ENCODE measurements around the gene ENTPD3. TPM values are rescaled to one million over a fixed set of nuclear protein-coding genes. Genes with fewer than 3 reads are reported as not detected.

Gene ENTPD3
- total RNA-seq, 1 donor from 2014 or later = 0.29 TPM

DNA sequence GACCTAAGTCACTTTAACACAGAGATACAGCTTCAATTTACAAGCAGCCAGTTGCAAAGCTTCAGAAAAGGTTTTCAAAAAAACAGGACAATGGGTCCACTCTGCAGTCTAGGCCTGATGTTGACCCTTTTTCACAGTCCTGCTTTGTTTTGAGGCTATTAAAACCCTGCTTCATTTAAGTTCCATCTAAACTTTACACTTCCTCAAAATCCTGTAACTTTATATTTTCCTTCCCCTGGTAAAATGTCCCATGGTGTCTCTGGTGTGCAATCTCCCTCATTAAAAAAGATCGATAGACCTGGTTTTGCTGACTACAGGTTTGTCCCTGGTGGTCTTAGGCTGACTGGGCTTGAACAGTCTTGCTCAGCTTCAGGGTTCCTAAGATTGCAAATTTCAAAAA is 65.1 kb downstream of the ENTPD3 start:
- Histone ChIP-seq H3K4me3 (ENCODE audit: low read depth, low read length) (peak overlapping the region; percentile 87), H3K27me3 (ENCODE audit: control insufficient read depth, insufficient read depth, low read length) (no peaks in the 10 kb centered on the region), H3K36me3 (ENCODE audit: control insufficient read depth, insufficient read depth, low read length) (no peaks in the 10 kb centered on the region)
- no peak for DNase-seq (ENCODE audit: low read depth)
- TF ChIP-seq, protein P1, sequence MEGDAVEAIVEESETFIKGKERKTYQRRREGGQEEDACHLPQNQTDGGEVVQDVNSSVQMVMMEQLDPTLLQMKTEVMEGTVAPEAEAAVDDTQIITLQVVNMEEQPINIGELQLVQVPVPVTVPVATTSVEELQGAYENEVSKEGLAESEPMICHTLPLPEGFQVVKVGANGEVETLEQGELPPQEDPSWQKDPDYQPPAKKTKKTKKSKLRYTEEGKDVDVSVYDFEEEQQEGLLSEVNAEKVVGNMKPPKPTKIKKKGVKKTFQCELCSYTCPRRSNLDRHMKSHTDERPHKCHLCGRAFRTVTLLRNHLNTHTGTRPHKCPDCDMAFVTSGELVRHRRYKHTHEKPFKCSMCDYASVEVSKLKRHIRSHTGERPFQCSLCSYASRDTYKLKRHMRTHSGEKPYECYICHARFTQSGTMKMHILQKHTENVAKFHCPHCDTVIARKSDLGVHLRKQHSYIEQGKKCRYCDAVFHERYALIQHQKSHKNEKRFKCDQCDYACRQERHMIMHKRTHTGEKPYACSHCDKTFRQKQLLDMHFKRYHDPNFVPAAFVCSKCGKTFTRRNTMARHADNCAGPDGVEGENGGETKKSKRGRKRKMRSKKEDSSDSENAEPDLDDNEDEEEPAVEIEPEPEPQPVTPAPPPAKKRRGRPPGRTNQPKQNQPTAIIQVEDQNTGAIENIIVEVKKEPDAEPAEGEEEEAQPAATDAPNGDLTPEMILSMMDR (IDR thresholded peaks at IDR 0.05; ENCODE audit: insufficient read depth, low read length, poor library complexity, severe bottlenecking) = no peak

DNA sequence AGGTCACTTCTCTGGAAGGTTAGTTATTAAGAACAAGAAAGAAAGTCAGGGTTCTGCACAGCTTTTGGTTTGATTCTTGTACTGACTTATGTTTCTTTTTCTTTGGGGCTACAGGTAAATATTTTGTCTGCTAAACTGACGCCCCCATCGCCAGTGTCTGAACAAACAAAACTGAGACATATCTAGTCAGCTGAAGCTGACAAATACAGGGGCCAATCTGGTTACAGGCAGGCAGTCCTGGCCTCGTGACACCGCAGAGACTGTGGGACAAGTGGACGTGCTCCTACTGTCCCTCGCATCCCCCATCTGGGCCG is 65.5 kb downstream of the ENTPD3 start:
- no peaks in the 10 kb centered on the region for H3K27me3 ChIP-seq (ENCODE audit: control insufficient read depth, insufficient read depth, low read length)
- DNase-seq (ENCODE audit: low read depth) = no peak
- H3K36me3 ChIP-seq (ENCODE audit: control insufficient read depth, insufficient read depth, low read length) = no peaks in the 10 kb centered on the region
- H3K4me3 ChIP-seq (ENCODE audit: low read depth, low read length) = peak overlapping the region; percentile 87
- TF ChIP-seq, protein P1 (IDR thresholded peaks at IDR 0.05; ENCODE audit: insufficient read depth, low read length, poor library complexity, severe bottlenecking) = no peak

DNA sequence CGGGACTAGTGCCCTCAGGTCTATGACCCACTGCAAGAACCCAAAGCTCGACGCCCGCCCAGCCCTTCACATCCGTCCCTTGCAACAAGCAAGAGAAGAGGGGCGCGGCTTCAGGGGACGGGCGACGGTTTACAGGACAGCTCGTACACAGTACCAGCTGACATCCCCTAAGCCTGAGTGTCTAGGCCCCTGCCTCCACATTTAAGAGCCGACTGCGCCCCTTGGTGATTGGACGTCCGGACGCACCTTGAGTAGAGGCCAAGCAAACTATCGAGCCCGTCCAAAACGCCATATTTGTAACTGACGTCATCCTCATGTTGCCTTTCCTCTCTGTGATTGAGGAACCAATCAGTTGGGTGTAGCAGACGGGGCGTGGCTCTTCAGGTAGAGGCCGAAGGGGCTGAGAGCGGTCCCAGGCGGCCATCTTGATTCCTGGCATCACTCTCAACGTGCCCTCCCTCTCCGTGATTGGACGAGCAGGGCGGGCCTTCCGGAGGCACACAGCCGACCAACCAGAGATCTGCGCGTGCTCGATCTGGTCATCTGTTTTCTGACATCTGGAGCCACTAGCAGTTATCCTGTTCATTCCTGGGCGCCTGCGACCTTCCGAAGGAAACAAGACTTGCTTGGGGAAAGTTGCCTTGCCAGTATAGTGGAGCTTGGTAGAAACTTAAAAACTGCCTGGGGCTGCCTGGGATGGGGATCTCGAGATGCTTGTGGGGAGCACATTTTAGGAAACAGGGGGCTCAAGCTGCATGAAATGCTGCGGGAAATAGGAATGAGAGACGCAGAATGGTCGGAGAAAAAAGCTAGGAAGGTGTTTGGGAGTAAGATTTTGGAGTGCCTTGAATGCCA is 66.1 kb downstream of the ENTPD3 start:
- peak overlapping the region; percentile 87 for H3K4me3 ChIP-seq (ENCODE audit: low read depth, low read length)
- no peaks in the 10 kb centered on the region for H3K27me3 ChIP-seq (ENCODE audit: control insufficient read depth, insufficient read depth, low read length)
- TF ChIP-seq, protein P1 (IDR thresholded peaks at IDR 0.05; ENCODE audit: insufficient read depth, low read length, poor library complexity, severe bottlenecking) = no peak
- peak; percentile 96 for DNase-seq (ENCODE audit: low read depth)
- no peaks in the 10 kb centered on the region for H3K36me3 ChIP-seq (ENCODE audit: control insufficient read depth, insufficient read depth, low read length)

DNA sequence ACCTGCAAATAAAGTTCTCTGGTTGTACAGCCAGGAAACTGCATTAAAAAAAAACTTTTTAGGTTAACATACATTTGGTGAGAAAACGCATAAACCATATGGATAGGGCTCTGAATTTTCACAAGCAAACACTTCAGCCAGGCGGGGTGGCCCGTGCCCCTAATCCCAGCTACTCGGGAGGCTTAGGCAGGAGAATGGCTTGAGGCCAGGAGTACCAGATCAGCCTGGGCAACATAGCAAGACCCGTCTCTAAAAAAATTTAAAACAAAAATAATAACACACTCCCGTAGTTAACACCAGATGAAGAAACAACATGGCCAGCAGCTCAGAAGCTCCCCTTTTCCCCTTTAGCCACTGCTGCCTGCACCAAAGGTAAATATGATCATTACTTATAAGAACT is 66.9 kb downstream of the ENTPD3 start:
- H3K27me3 ChIP-seq (ENCODE audit: control insufficient read depth, insufficient read depth, low read length) = no peaks in the 10 kb centered on the region
- no peak overlapping the region for H3K4me3 ChIP-seq (ENCODE audit: low read depth, low read length)
- TF ChIP-seq, protein P1 (IDR thresholded peaks at IDR 0.05; ENCODE audit: insufficient read depth, low read length, poor library complexity, severe bottlenecking) = no peak
- DNase-seq (ENCODE audit: low read depth) = no peak
- H3K36me3 ChIP-seq (ENCODE audit: control insufficient read depth, insufficient read depth, low read length) = no peaks in the 10 kb centered on the region

GRCh38 chr3:40455328-40455727 is 68.3 kb downstream of the ENTPD3 start:
- Histone ChIP-seq H3K4me3 (ENCODE audit: low read depth, low read length) (no peak overlapping the region), H3K36me3 (ENCODE audit: control insufficient read depth, insufficient read depth, low read length) (no peaks in the 10 kb centered on the region), H3K27me3 (ENCODE audit: control insufficient read depth, insufficient read depth, low read length) (no peaks in the 10 kb centered on the region)
- TF ChIP-seq, protein P1 (IDR thresholded peaks at IDR 0.05; ENCODE audit: insufficient read depth, low read length, poor library complexity, severe bottlenecking) = no peak
- no peak for DNase-seq (ENCODE audit: low read depth)

All from kidney epithelial cell (primary cell).